GM12891 (cell line): ENCODE results near the gene NCKAP5.

Experiments used
- POLR2A ChIP-seq: IDR thresholded peaks from 2 replicates; pipeline ENCODE4 v1.6.1; 2011; ENCODE audit warnings: low read depth, low read length, control low read depth
- POLR2AphosphoS5 ChIP-seq: IDR thresholded peaks from 2 replicates; pipeline ENCODE4 v1.6.1; 2011; ENCODE audit warnings: low read depth, low read length, control low read depth

GRCh38 chr2:132965460-132965859 lies 602.8 kb downstream of the NCKAP5 start:
- no peak for TF ChIP-seq POLR2A
- TF ChIP-seq POLR2AphosphoS5, result no peak
